GM13976 (cell line): Measurements from ENCODE around the gene MCTP1.

Experiments
- DNase-seq: peaks from one replicate; pipeline ENCODE4 v3.0.0; 2012; ENCODE audit warnings: low spot score
- in situ Hi-C: fragments of 300-500 bp; cut with MboI; formaldehyde crosslinking; loops from one replicate; pipeline ENCODE4 v1.12.0; 2022; ENCODE audit warnings: low sequenced_read_pairs, mixed read lengths, inconsistent platforms; ENCODE audit not compliant: unreplicated experiment
- TF ChIP-seq, protein P1 (sequence below): IDR thresholded peaks from 2 replicates; pipeline ENCODE4 v1.5.1; 2012; ENCODE audit warnings: borderline replicate concordance, mild to moderate bottlenecking; ENCODE audit not compliant: insufficient read depth; ENCODE audit errors: extremely low read depth, missing control alignments, control extremely low read depth

MCTP1 gene

GRCh38 chr5:95090774-95091173, 194.1 kb downstream of the MCTP1 start:
- in situ Hi-C loops: no loop called here
- DNase-seq: no peak

GRCh38 chr5:95087816-95088317, 197.0 kb downstream of the MCTP1 start:
- peak; percentile 13 for DNase-seq
- TF ChIP-seq, protein P1, sequence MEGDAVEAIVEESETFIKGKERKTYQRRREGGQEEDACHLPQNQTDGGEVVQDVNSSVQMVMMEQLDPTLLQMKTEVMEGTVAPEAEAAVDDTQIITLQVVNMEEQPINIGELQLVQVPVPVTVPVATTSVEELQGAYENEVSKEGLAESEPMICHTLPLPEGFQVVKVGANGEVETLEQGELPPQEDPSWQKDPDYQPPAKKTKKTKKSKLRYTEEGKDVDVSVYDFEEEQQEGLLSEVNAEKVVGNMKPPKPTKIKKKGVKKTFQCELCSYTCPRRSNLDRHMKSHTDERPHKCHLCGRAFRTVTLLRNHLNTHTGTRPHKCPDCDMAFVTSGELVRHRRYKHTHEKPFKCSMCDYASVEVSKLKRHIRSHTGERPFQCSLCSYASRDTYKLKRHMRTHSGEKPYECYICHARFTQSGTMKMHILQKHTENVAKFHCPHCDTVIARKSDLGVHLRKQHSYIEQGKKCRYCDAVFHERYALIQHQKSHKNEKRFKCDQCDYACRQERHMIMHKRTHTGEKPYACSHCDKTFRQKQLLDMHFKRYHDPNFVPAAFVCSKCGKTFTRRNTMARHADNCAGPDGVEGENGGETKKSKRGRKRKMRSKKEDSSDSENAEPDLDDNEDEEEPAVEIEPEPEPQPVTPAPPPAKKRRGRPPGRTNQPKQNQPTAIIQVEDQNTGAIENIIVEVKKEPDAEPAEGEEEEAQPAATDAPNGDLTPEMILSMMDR: no peak
- in situ Hi-C loops: no loop called here

More at GRCh38 chr5:95090774-95091173, 194.1 kb downstream of the MCTP1 start:
- TF ChIP-seq, protein P1: no peak

GRCh38 chr5:95086927-95087815, 197.7 kb downstream of the MCTP1 start:
- no peak for DNase-seq
- TF ChIP-seq, protein P1: no peak
- in situ Hi-C loops: no loop called here

GRCh38 chr5:95084757-95085156, 200.1 kb downstream of the MCTP1 start:
- no peak for DNase-seq
- in situ Hi-C loops: no loop called here
- TF ChIP-seq, protein P1: no peak

- DNase-seq: no peak
- in situ Hi-C loops: no loop called here
- TF ChIP-seq, protein P1: no peak
These were observed 201.3 kb downstream of the MCTP1 start for GRCh38 chr5:95083606-95084005.

DNA sequence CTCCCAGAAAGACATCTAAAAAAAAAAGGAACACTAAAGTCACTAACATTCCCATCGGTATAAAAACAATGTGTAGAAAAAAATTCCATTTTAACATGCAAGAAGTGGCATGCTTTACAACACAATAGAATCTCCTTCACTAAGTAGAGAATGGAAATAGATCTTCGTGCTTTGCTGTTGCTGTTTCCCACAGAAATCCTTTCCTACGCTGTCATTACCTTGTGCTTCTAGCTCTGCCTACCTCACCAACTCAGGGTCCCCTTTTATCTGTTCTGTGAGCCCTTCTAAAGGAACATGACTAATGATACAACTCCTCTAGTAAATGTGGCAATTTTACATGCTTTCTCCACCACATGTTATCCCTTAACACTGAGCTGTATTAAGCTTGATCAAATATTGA, 202.9 kb downstream of the MCTP1 start:
- DNase-seq: no peak
- in situ Hi-C loops: no loop called here
- TF ChIP-seq, protein P1: no peak
